H1 (cell line): ENCODE measurements around the gene WDR7. TPM values are rescaled to one million over a fixed set of nuclear protein-coding genes. Genes with fewer than 3 reads are reported as not detected.

ENCODE experiments used
- CTCF ChIA-PET: fragments of 300-600 bp; sonication (Branson Sonifier 250); formaldehyde crosslinking; loops from one replicate; lab custom pipeline; 2021; ENCODE audit not compliant: partially characterized antibody; lab: Charles Lee
- POLR2A ChIA-PET: fragments of 300-600 bp; sonication (Branson Sonifier 250); formaldehyde crosslinking; loops from one replicate; lab custom pipeline; 2021; ENCODE audit warnings: inconsistent platforms; ENCODE audit not compliant: partially characterized antibody; lab: Charles Lee
- DNase-seq, 2 experiments: peaks; one replicate each; pipeline versions ENCODE4 v3.0.0 to v3.0.0-alpha.2; 2010 to 2022; ENCODE audit warnings: low spot score in 2 of 2, low read depth in 1 of 2, mixed read lengths in 1 of 2
- FAIRE-seq: peaks from 2 replicates; lab custom pipeline; 2011; peaks lifted over from hg19 to GRCh38; lab: Jason Lieb, UNC
- H2AFZ ChIP-seq: 2 replicates; pipeline ENCODE4 v1.8.1; 2012; ENCODE audit warnings: low read length, inconsistent platforms
- H2AK5ac ChIP-seq: 2 replicates; pipeline ENCODE4 v1.6.1; 2013; ENCODE audit warnings: low read depth, low read length
- H2BK120ac ChIP-seq: replicated peaks from 2 replicates; pipeline ENCODE3; 2013; ENCODE audit warnings: low read depth, low read length, inconsistent platforms
- H2BK12ac ChIP-seq: 2 replicates; pipeline ENCODE4 v1.6.1; 2013; ENCODE audit warnings: low read depth, low read length
- H2BK15ac ChIP-seq: 2 replicates; pipeline ENCODE4 v1.6.1; 2013; ENCODE audit warnings: low read length
- H2BK20ac ChIP-seq: 2 replicates; pipeline ENCODE4 v1.6.1; 2013; ENCODE audit warnings: low read length
- H2BK5ac ChIP-seq: 2 replicates; pipeline ENCODE4 v1.6.1; 2013; ENCODE audit warnings: low read depth, low read length
- H3K14ac ChIP-seq: 2 replicates; pipeline ENCODE4 v1.6.1; 2013; ENCODE audit warnings: inconsistent platforms; ENCODE audit not compliant: insufficient read length
- H3K18ac ChIP-seq: 2 replicates; pipeline ENCODE4 v1.6.1; 2013; ENCODE audit warnings: low read length; ENCODE audit errors: extremely low read depth
- H3K23ac ChIP-seq: 2 replicates; pipeline ENCODE4 v1.6.1; 2013; ENCODE audit warnings: inconsistent platforms; ENCODE audit not compliant: insufficient read length
- H3K23me2 ChIP-seq: 2 replicates; pipeline ENCODE4 v1.6.1; 2013; ENCODE audit warnings: low read depth, low read length
- H3K27ac ChIP-seq: 2 replicates; pipeline ENCODE4 v1.6.1; 2011; ENCODE audit warnings: low read depth, low read length, inconsistent platforms
- H3K27me3 ChIP-seq, 4 experiments: replicated peaks in 1 of 4; 1 replicate in 1 of 4; 2 replicates in 3 of 4; pipeline versions ENCODE4 v1.6.1 to v1.8.1; 2011 to 2013; ENCODE audit warnings: low read length in 3 of 4, mild to moderate bottlenecking in 3 of 4, inconsistent platforms in 2 of 4, mixed read lengths in 2 of 4, moderate library complexity in 1 of 4; ENCODE audit not compliant: control insufficient read depth in 3 of 4, insufficient read depth in 3 of 4; ENCODE audit errors: extremely low read depth in 1 of 4
- H3K36me3 ChIP-seq, 4 experiments: 2 replicates each; pipeline versions ENCODE4 v1.6.1 to v1.8.1; 2011 to 2013; ENCODE audit warnings: mild to moderate bottlenecking in 4 of 4, low read length in 3 of 4, moderate library complexity in 2 of 4, control low read depth in 1 of 4, inconsistent platforms in 1 of 4; ENCODE audit not compliant: insufficient read depth in 4 of 4, control insufficient read depth in 2 of 4
- H3K4ac ChIP-seq: replicated peaks from 2 replicates; pipeline ENCODE3; 2013; ENCODE audit warnings: low read length, low read depth, mixed read lengths, inconsistent platforms; ENCODE audit not compliant: insufficient read length
- H3K4me1 ChIP-seq, 4 experiments: replicated peaks in 1 of 4; 1 replicate in 1 of 4; 2 replicates in 3 of 4; pipeline versions ENCODE4 v1.6.1 to v1.8.1; 2011 to 2013; ENCODE audit warnings: low read length in 3 of 4, inconsistent platforms in 2 of 4, mixed read lengths in 1 of 4; ENCODE audit not compliant: insufficient read depth in 4 of 4, control insufficient read depth in 3 of 4
- H3K4me2 ChIP-seq, 2 experiments: 2 replicates each; pipeline versions ENCODE4 v1.6.1 to v1.8.1; 2011 to 2013; ENCODE audit warnings: low read depth in 2 of 2, low read length in 2 of 2, control low read depth in 1 of 2, inconsistent platforms in 1 of 2, mild to moderate bottlenecking in 1 of 2; ENCODE audit not compliant: insufficient read depth in 1 of 2
- H3K4me3 ChIP-seq, 4 experiments: fragments of 200-600, 300-600 bp in 1 of 4; sonication (generic), shearing (Covaris generic), sonication (Bioruptor Twin) in 1 of 4; 2 replicates each; pipeline versions ENCODE4 v1.5.1 to v1.8.1; 2011 to 2016; ENCODE audit warnings: low read length in 4 of 4, low read depth in 3 of 4, control low read depth in 2 of 4, inconsistent platforms in 2 of 4, mild to moderate bottlenecking in 2 of 4, mixed read lengths in 1 of 4, moderate library complexity in 1 of 4; ENCODE audit not compliant: insufficient read depth in 2 of 4; ENCODE audit errors: extremely low read depth in 1 of 4
- H3K56ac ChIP-seq: replicated peaks from 2 replicates; pipeline ENCODE3; 2013; ENCODE audit warnings: low read depth, mild to moderate bottlenecking, mixed read lengths, low read length, inconsistent platforms; ENCODE audit not compliant: insufficient read length
- H3K79me1 ChIP-seq: 2 replicates; pipeline ENCODE4 v1.6.1; 2013; ENCODE audit warnings: low read depth, low read length, control low read depth
- H3K79me2 ChIP-seq, 2 experiments: 2 replicates each; pipeline versions ENCODE4 v1.6.1 to v1.8.1; 2012 to 2013; ENCODE audit warnings: low read length in 2 of 2, mild to moderate bottlenecking in 2 of 2, inconsistent platforms in 1 of 2; ENCODE audit not compliant: insufficient read depth in 2 of 2, control insufficient read depth in 1 of 2
- H3K9ac ChIP-seq, 4 experiments: replicated peaks in 1 of 4; 1 replicate in 1 of 4; 2 replicates in 3 of 4; pipeline versions ENCODE4 v1.6.1 to v1.8.1; 2011 to 2013; ENCODE audit warnings: low read depth in 3 of 4, low read length in 3 of 4, control low read depth in 2 of 4, mild to moderate bottlenecking in 2 of 4, moderate library complexity in 2 of 4, inconsistent platforms in 1 of 4; ENCODE audit errors: extremely low read depth in 1 of 4
- H3K9me3 ChIP-seq, 2 experiments: 2 replicates each; pipeline versions ENCODE4 v1.6.1 to v1.8.1; 2012 to 2013; ENCODE audit warnings: mild to moderate bottlenecking in 2 of 2, moderate library complexity in 2 of 2, control low read depth in 1 of 2, inconsistent platforms in 1 of 2, low read depth in 1 of 2, low read length in 1 of 2, mixed read lengths in 1 of 2; ENCODE audit not compliant: insufficient read depth in 2 of 2
- H4K20me1 ChIP-seq, 2 experiments: replicated peaks in 1 of 2; 2 replicates each; pipeline versions ENCODE3 to v1.8.1; 2011 to 2013; ENCODE audit warnings: inconsistent platforms in 2 of 2, low read length in 2 of 2, mild to moderate bottlenecking in 1 of 2; ENCODE audit not compliant: insufficient read depth in 2 of 2, control insufficient read depth in 1 of 2
- H4K5ac ChIP-seq: 2 replicates; pipeline ENCODE4 v1.6.1; 2013; ENCODE audit warnings: low read length, low read depth, mixed read lengths, inconsistent platforms; ENCODE audit not compliant: insufficient read length
- H4K8ac ChIP-seq: 2 replicates; pipeline ENCODE4 v1.8.0; 2013; ENCODE audit warnings: mild to moderate bottlenecking, moderate library complexity, low read length, inconsistent platforms; ENCODE audit not compliant: insufficient read depth; ENCODE audit errors: extremely low read depth
- H4K91ac ChIP-seq: replicated peaks from 2 replicates; pipeline ENCODE3; 2013; ENCODE audit warnings: low read length, mixed read lengths, inconsistent platforms; ENCODE audit not compliant: insufficient read length
- ASH2L ChIP-seq: fragments of 200-600, 300-600 bp; sonication (generic); IDR thresholded peaks from one replicate; pipeline ENCODE4 v1.7.1; 2017; ENCODE audit warnings: low read length
- POU5F1 ChIP-seq: IDR thresholded peaks from 2 replicates; pipeline ENCODE4 v1.6.1; 2011; ENCODE audit warnings: low read depth, mild to moderate bottlenecking, low read length, moderate library complexity
- TCF12 ChIP-seq: IDR thresholded peaks from 2 replicates; pipeline ENCODE4 v1.6.1; 2011; ENCODE audit warnings: low read depth, mild to moderate bottlenecking, low read length
- WGBS, 2 experiments: shearing (Covaris generic) in 1 of 2; methylation state at CpG; one replicate each; pipeline versions ENCODE4 v1.1.6 to v1.1.7; 2013 to 2015; ENCODE audit warnings: low lambda C conversion rate in 2 of 2, mixed read lengths in 2 of 2, inconsistent platforms in 1 of 2, low coverage in 1 of 2, missing lambda C conversion rate in 1 of 2; ENCODE audit not compliant: insufficient replicate concordance in 2 of 2, insufficient coverage in 1 of 2, insufficient read length in 1 of 2; ENCODE audit errors: extremely low coverage in 1 of 2, missing lambda C conversion rate in 1 of 2; 5-methylcytosine and 5-hydroxymethylcytosine counted together
- polyA plus RNA-seq, 7 experiments: library from polyadenylated mRNA; depleted of rRNA in 3 of 7; stranded (reverse) in 5 of 7; unstranded in 2 of 7; fragments of >200 nt in 5 of 7; fragments of 200-250 nt in 2 of 7; gene quantifications; 1 replicate in 5 of 7; 2 replicates in 1 of 7; 4 replicates in 1 of 7; pipeline versions ENCODE4 v1.2.1 to v1.2.3, GENCODE V29; 2011 to 2013; ENCODE audit warnings: missing spikeins in 2 of 7, mixed read lengths in 2 of 7
- total RNA-seq: library from RNA; stranded (reverse); fragmentation: NEBNext Ultra II Directional; extraction: Animal tissue kit (Norgen Biotek cat#: 25700); gene quantifications from 2 replicates; pipeline ENCODE4 v1.2.1, GENCODE V29; 2021

WDR7 gene
- total and polyA plus RNA-seq, 2 of the 8 experiments (the other 6 are each of a cell fraction or from before 2014, with no cell fraction given): 5.5 to 15.2 TPM

GRCh38 chr18:57075716-57076400 lies 424.7 kb downstream of the WDR7 start:
- H3K79me2 ChIP-seq: no peaks in the 10 kb centered on the region
- 79% methylated on average over 17 of the region's 17 CpGs; no CpG with 5 or more reads in 1 of the 2 experiments for WGBS, 2 experiments
- 0 out of 2 replicates have a peak overlapping the region, but pooled peaks have one; percentile 17 for H2AK5ac ChIP-seq
- H4K8ac ChIP-seq: no peak overlapping the region
- H4K91ac ChIP-seq: no peak overlapping the region
- peaks cover 2% of the 10 kb centered on the region; the same call in 1 of the 2 replicates for H3K79me1 ChIP-seq
- FAIRE-seq: no peak
- H2BK120ac ChIP-seq: no peak overlapping the region
- peaks cover 3% of the 10 kb centered on the region; the same call in 1 of the 2 replicates for H3K23me2 ChIP-seq
- H3K23ac ChIP-seq: no peak overlapping the region
- H3K9me3 ChIP-seq: no peaks in the 10 kb centered on the region
- ChIA-PET CTCF (interaction anchor here (1.3 kb wide), 1 partner anchor 16 kb away, joined by 3 read pairs; no protein-coding TSS in a partner anchor), POLR2A (interaction anchor here (0.7 kb wide), 1 partner anchor 277 kb away, joined by 3 read pairs; the partner anchor contains the start of gene ST8SIA3)
- H3K27ac ChIP-seq: no peak overlapping the region
- peak overlapping the region; percentile 89; the same call in 1 of the 2 replicates for H2BK5ac ChIP-seq
- H4K20me1 ChIP-seq: no peaks in the 10 kb centered on the region
- H3K4me1 ChIP-seq: peaks cover 4 to 23% (median 9%) of the 10 kb centered on the region in 4 experiments; a peak in 5 of 7 replicates
- H3K18ac ChIP-seq: peak overlapping the region; percentile 89
- H3K14ac ChIP-seq: no peak overlapping the region
- H3K27me3 ChIP-seq: no peaks in the 10 kb centered on the region
- H3K56ac ChIP-seq: no peak overlapping the region
- H3K4ac ChIP-seq: no peak overlapping the region
- H2BK15ac ChIP-seq: no peak overlapping the region
- H3K36me3 ChIP-seq: no peaks in the 10 kb centered on the region
- H2BK12ac ChIP-seq: peak overlapping the region; percentile 99
- peak overlapping the region in 1 of 2 experiments; percentile 33; a peak in 1 of 4 replicates for H3K4me2 ChIP-seq
- H3K4me3 ChIP-seq: no peak overlapping the region
- H2AFZ ChIP-seq: no peak overlapping the region
- DNase-seq: no peak
- H3K9ac ChIP-seq: no peak overlapping the region
- no peak for TF ChIP-seq TCF12
- peak; percentile 31 for TF ChIP-seq ASH2L
- TF ChIP-seq POU5F1: peak; percentile 87
- no peak overlapping the region for H4K5ac ChIP-seq
- peak overlapping the region; percentile 88 for H2BK20ac ChIP-seq
